ENCODE data around the gene HK2.
A peak's percentile ranks its signal among the peaks of the same experiment; 100 is the strongest.
"Not testable (repeated sequence)": the region's sequence is repeated elsewhere in the genome, so short reads cannot be mapped to it uniquely, and the experiment has no call there.

The HK2 gene

DNA sequence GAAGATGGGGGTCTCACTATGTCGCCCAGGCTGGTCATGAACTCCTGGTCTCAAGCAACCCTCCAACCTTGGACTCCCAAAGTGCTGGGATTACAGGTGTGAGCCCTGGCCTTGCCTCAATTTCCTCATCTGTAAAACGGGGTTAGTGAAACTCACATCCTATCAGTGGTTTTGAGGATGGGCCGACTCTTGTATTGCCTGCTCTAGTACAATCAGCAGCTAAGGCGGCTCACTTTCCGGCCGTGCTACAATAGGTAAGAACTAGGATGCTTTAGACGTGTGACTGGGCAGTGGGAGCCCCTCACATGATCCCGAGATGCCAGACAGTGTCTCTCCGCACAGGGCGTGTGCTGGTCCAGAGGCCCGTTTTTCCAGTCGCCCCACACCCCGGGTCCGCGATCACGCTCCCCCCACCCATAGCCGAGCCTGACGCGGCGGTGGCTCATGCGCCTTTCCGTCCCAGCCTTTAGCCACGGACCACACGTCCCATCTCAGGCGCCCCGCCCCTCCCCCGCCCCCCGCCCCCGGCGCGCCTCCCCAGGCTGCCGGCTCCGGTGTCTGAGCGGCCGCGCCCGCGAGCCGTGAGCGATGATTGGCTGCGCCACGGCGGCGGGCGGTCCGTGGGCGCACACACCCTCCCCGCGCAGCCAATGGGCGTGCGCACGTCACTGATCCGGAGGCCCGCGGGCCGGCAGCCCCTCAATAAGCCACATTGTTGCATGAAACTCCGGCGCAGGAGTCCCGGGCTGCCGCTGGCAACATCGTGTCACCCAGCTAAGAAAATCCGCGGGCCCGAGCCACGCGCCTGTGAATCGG, at the start of gene HK2:
Gene HK2, plus strand, starts transcription at position 710 of the 816 bp plus-strand sequence. CDS start 454 bp downstream, outside the sequence.
- DNase-seq (ENCODE audit: low spot score): peak; percentile 78

DNA sequence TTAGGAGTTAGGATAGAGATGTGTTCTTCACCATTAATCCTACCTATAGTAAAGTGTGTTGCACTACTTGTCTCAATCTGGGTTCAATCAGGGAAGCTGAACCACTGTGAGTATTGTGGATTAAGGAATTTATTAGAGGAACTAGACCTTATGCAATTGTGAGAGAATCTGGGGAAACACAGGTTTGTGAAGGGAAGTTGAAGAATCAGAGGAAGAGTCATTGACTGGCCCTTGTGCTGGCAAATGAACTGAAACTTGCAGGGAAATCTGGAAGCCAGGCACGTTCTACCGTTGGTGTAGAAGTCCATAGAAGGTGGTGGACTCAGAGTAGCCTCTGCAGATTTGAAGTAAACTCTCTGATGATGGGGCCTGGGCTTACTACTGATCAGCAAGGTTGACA, 44.7 kb upstream of the HK2 start:
- DNase-seq (ENCODE audit: low spot score): no peak

DNA sequence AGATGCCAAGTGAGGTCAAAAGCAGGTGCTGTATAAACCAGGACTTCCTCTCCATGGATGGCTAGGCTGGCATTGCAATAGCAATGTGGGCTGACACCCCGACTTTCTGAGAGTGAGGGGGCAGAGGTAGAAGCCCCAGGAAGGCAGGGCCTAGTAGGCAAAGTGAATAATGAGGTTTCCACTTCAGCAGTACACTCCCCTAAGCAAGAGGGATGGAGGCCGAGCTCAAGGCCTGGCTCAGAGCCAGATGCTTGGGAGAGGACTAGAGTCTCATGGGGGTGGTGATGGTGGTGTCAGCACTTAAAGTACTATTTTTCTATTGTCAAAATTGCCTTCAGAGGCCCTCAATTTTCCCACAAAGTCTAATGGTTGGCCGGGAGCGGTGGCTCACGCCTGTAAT, 41.6 kb upstream of the HK2 start:
- DNase-seq (ENCODE audit: low spot score): no peak

DNA sequence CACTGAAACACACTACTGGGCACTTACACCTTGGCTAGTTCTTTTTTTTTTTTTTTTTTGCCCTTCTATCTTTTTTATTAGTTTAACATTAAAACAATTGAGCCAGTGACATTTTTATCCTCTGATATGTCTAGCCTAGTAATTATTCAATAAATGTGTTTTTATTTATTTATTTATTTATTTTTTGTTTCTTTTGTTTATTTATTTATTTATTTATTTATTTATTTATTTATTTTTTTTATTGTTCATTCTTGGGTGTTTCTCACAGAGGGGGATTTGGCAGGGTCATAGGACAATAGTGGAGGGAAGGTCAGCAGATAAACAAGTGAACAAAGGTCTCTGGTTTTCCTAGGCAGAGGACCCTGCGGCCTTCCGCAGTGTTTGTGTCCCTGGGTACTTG, 39.0 kb upstream of the HK2 start:
- not testable (repeated sequence) for DNase-seq (ENCODE audit: low spot score)

DNA sequence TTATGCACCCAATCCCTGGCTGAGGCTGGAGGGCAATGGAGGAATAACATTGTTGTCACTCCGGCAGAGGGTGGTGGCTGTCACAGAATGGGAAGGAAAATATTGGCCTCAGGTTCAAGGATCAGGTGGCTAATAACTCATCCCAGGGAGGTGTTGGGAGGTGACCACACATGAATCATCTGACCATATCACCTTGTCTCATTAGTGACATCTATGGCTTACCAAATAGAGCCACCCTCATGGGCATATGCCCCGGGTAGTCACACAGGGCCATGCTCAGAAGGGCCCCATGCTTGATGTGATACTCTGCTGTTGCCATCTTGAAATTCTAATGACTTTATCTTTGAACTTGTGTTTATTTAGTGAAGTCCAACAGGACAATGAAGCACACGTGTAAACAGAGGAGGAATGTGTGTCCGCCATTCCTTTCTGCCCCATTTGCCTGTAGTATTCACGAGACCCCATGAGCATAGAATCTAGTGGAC, 27.5 kb upstream of the HK2 start:
- DNase-seq (ENCODE audit: low spot score): no peak

DNA sequence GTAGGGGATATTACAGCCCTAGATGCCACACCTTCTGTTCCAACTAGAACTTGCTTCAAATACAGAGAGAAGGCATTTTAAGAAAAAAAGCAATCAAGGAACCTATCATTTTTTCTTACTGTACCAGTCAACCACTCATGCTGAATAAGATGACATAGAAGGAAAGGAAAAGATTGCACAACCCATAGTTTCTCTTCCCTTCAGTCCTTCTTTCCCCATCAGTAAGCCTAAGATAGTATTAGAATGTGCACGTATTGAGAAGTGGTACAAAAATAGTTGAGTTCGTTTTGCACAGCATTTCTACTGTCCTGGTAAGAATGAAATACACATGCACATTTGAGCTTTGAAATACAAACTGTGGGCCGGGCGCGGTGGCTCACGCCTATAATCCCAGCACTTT, 27.0 kb upstream of the HK2 start:
- DNase-seq (ENCODE audit: low spot score): no peak

DNA sequence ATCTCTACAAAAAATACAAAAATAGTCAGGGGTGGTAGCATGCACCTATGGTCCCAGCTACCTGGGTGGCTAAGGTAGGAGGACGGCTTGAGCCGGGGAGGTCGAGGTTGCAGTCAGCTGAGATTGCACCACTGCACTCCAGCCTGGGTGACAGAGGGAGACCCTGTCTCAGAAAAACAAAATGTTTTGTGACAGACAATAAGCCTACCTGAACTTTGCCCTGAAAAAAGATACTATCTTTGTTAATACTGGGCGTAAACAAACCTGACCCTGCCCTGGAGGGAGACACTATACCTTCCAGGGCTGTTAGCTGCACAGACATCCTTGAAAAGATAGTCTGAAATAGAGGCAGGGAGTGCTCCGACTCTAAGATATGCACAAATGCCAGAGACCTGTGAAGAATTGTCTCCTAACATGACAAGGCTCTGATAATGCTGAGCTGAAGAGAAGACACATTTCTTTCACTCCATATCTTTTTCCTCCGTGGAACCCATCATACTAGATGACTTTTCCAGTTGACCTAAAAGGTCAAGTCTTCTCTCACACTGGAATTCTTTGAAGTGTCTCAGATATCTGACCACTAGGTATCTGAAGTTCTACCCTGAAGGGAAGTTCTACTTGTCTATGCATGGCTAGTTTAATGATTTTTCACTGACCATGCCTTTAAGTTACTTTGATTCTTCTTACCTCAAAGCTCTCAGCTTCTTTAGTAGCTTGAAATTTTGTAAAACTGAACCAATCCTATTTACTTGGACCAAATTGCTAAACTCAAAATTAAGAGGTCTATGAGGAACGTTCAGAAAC, 20.9 kb upstream of the HK2 start:
- no peak for DNase-seq (ENCODE audit: low spot score)

DNA sequence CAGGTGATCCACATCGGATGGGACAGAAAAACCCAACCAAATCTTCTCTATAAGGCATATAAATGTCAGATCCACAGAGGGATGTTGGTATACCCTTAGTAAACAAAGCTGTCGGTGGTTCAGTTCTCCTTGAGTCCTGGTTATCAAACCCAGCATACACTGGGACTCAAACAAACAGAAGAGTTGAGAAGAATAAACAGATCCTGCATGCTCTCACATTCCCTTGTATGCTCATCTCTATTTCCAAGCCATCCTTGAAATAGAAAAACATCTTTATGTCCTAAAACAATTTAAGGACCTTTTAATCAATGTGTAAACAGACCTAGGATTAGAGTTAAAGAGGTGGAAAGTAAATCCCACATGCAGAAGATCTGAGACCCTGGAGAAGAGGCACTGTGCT, 19.8 kb upstream of the HK2 start:
- DNase-seq (ENCODE audit: low spot score): no peak

DNA sequence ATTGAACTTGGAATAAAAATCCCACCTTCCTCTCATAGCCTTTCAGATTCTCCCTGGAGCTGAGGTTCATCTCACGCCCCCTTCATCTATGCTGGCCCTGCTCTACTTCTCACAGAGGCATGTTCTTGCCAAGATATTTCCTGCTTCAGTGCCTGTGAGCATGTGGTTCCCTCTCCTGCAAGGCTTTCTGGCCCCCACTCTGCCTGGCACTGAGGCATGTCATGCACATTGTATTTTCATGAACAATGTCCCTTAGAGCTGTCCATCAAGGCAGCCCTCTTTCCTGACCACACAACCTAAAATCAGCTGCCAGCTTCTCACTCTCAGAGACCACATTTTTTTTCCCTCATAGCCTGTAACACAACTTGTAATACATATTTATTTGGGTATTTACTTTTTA, 18.0 kb upstream of the HK2 start:
- DNase-seq (ENCODE audit: low spot score): no peak

DNA sequence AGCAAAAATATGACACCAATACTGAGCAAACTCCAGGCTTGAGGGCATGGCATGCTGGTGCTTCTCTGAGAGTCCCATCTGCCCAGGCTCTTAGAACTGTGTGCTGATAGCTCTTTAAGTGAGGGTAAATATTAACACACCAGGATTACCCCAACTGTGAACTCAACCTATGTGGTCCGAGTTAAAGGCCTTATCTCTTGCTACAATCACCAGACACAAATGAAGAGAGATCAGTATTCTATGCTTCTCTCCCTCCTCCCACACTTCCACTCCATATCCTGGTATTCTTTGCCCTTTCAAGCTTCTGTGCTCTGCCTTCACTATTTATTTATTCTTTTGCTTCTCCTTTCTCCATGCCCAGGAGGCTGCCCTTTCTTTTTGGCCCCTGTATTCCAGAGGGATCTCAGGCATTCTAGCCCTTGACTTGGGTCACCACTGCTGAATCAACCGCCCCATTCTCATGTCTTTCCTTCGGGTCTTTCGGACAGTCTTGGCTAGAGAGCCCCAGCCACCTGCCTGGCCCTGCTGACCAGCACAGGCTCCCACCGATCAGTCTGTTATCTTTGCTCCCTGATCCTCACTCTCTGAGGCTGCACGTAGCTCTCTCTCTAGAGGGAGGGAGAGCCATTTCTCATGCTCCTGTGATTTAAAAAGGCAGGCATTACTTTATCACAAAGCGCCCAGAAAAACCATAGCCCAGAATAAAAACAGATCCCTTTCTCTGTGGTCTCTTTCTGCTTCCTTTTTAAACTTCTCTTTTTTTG, 17.2 kb upstream of the HK2 start:
- DNase-seq (ENCODE audit: low spot score): no peak

DNA sequence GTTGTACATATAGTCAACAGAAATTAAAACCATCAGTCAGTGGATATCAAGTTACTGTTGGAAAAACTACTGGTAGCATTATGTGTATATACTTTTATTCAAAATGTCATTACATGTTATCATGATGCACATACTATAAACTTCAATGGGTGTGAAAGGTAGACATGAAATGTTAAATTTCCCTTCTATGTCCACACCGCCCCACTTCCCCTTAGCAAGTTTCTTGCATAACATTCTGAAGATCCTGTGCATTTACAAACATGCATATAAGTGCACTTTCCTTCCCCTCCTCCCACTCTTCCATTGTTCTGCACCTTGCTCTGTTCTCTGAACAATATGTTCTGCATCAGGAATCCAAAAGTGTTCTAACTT, 16.6 kb upstream of the HK2 start:
- DNase-seq (ENCODE audit: low spot score): no peak

DNA sequence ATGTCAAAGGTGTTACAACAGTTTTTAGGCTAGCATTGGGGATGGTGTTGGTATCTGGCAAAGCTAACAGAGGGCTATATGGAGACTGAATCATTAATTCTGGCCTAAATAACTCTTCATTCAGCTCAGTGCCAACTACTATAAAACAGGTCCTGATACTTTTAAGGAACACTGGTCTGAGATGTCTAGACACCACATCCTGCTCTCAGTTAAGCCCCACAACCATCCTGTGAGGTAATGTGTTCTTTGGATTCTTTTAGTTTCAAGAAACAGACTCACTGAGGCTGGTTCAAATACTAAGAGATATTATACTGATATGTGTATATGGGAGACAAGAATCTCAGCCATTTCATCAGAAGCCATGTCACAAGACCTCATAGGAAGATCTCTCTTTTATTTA, 14.2 kb upstream of the HK2 start:
- DNase-seq (ENCODE audit: low spot score): no peak

DNA sequence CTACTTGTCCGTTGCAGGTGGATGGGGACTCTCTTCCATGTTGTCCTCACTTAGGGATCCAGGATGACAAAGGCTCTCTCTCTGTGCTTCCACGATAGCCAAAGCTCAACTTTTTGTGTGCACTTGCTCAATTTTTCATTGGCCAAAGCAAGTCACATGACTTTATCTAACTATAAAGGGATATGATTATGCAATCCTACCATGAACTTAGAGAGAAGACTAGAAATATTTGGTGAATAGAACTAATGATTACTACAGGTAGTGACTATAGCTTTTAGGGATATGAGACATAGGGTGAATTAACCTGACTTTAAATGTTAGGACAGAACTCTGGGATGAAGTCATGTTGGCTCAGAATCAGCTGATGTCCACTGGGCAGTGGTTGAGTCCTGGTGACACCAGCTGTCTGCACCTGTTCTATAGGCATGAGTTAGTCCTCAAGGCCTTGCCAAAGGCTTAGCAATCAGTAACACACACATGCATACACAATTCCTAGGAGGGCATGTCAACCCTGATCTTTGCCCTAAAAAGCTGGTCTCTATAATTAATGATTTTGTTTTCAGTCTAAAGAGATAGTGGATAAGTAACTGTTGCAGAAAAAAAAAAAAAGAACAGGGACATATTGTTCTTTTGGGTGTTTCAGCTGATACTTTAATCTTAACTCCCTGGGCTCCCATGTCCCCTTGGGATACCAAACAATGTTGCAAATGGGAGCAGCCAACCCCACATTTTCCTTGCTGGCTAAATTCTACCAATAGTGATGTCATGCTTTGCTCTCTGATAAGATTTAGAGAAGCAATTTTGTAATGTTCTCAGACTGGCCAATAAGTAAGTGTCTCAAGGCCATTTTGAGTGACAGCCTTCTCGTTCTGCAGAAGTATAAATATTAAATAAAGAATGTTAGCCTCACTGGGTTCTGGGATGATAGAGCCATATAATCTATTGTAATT, 12.5 kb upstream of the HK2 start:
- no peak for DNase-seq (ENCODE audit: low spot score)

DNA sequence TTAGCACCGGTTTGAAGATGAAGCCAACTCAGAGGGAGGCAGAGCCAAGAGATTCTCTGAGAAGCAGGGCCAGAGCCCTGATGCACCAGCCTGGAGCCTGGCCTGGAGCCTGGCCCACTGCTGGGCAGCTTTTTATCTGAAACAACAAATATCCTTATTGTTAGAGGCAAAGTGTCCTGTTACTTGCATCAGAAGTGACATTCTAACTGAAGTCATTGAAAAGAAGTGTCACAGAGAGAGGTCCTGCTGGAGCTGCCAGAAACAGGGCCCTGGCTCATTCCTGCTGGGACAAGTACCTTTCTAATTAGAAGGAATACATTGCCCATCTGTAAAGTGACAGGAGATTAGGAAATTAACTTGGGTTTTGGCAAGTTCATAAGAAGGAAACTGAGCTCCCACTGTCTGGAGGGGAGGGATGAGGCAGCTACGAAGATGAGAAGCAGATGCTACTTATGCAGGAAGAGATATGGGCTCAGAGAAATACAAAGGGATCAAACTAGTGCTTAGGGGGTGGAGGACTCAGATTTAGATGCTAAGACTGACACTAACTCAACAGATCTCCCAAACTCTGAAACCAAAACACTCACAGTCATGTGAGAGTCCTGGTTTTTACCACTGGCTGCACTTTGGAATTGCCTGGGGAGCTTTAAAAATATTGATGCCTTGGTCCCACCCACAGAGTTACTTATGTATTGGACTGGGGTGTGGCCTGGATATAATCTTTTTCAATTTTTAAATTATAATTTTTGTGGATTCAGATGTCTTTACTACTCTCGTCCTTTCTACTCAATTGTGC, 11.0 kb upstream of the HK2 start:
- DNase-seq (ENCODE audit: low spot score): no peak

DNA sequence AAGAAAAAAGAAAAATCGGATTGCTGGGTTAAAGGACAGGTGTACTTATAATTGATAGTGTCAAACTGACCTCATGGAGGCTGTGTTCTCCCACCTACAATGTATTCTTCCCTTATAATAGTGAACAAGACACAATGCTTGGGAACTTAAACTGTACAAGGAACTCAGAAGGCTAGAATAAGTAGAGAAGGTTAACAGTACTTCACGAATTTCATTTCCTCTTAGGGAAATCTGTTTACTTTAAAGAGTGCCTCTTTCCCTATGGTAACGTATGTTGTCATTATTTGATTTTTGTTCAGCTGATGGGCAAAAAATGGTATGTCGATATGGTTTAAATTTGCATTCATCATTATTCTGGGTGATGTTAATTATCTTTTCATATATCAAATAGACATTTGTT, 9.2 kb upstream of the HK2 start:
- no peak for DNase-seq (ENCODE audit: low spot score)

DNA sequence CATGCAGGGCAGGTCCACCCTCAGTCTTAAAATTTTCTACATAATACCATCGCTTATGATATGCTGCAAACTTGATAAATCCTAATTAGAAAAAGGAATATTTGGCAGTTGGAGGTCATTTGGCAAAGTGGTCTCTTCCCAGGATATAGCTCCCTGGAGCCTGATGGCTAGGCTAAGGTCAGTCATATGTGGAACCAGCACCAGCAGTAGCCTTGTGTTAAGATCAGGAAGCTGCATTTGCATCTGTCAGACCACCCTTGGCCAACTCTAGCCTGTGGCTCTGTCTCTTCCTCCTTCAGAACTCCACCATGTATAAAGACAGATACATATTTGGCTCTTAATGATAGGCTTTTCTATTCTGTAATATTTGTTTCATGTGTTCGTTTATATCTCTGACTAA, 5.4 kb upstream of the HK2 start:
- no peak for DNase-seq (ENCODE audit: low spot score)

DNA sequence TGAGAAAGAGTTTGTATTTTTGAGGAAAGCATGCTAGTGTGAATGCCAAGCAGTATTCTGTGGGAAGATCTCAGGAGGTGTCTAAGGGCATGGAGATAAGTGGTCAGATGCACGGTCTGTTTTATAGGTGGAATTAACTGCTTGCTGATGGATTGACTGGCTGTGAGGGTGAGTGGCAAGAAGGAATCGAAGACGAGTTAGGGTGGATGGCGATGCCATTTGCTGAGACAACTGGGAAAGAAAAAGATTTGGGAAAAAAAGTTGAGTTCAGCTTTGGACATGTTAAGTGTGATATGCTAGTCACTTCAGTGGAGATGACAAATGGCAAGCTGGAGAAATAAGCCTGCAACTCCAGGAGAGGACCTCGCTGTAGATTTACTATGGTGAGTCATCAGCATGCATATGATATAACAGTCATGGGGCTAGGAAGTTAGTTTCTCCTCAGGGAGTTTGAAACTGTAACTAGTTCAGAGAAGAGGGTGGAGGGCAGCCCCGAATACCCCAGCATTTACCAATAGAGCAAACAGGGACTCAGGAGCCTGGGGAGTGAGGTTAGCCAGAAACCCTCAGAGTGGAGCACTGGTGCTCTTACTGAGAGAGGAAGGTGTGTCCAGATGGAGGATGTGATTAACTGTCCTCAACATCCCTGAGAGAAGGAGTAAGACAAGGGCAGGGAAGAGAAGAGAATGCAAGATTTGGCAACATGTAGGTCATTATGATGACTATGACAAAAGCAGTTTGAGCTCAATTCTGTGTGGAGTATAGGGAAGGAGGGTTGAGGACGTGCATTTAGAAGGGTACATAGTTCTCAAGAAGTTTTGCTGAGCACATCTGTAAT, 2.0 kb upstream of the HK2 start:
- no peak for DNase-seq (ENCODE audit: low spot score)

DNA sequence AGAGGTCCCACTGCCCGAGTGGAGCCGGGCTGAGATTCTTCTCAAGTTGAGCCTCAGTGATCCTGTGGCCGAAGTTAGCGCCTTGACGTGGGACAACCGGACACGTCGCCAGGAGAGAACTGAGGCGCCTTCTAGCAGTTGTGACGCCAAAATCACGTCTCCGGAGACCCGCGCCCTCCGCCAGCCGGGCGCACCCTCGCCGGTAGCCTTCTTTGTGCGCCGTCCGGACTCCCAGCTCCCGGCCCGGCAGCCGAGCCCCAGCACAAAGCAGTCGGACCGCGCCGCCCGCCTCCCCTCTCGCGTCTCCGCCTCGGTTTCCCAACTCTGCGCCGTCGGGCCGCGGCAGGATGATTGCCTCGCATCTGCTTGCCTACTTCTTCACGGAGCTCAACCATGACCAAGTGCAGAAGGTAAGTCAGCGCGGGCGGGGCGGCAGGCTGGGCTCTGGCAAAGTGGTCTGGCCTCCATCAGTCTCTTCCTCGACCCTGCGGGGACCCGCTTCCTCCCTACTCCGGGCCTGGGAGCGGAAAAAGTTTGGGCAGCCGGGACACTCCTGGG, 386 bp downstream of the HK2 start:
- not testable (repeated sequence) for DNase-seq (ENCODE audit: low spot score)
